Uterus (tissue), 4 donors: ENCODE measurements around the gene CEP89. TPM values are rescaled to one million over a fixed set of nuclear protein-coding genes. Genes with fewer than 3 reads are reported as not detected.
"Not testable (repeated sequence)": the region's sequence is repeated elsewhere in the genome, so short reads cannot be mapped to it uniquely, and the experiment has no call there.

Experiments used
- DNase-seq, 2 donors: peaks; one replicate each; pipeline ENCODE4 v3.0.0-alpha.2; 2019 to 2020
- H3K27ac ChIP-seq, 2 donors: fragments of 200-600 bp; sonication (generic); 1 replicate in 1 of 2; 2 replicates in 1 of 2; pipeline ENCODE4 v1.5.1; 2016 to 2018
- H3K27me3 ChIP-seq, 2 donors: fragments of 200-600 bp; sonication (generic); one replicate each; pipeline ENCODE4 v1.5.1; 2018 to 2019; ENCODE audit warnings: control low read depth in 1 of 2
- H3K36me3 ChIP-seq, 2 donors: fragments of 200-600 bp; sonication (generic); one replicate each; pipeline ENCODE4 v1.5.1; 2019; ENCODE audit warnings: control low read depth in 1 of 2
- H3K4me1 ChIP-seq, 2 donors: fragments of 200-600 bp; sonication (generic); one replicate each; pipeline ENCODE4 v1.5.1; 2018 to 2019; ENCODE audit warnings: control low read depth in 1 of 2
- H3K4me3 ChIP-seq, 2 donors: fragments of 200-600 bp; sonication (generic); 1 replicate in 1 of 2; 2 replicates in 1 of 2; pipeline ENCODE4 v1.5.1; 2018 to 2019; ENCODE audit warnings: mild to moderate bottlenecking in 1 of 2
- H3K9me3 ChIP-seq, 2 donors: fragments of 200-600 bp; sonication (generic); one replicate each; pipeline ENCODE4 v1.5.1; 2019; ENCODE audit warnings: control low read depth in 1 of 2
- CTCF ChIP-seq, 4 experiments: fragments of 200-600 bp in 2 of 4; fragments of 450-650 bp in 2 of 4; sonication (generic) in 2 of 4; IDR thresholded peaks; one replicate each; pipeline ENCODE4 v1.5.1; 2016 to 2019; ENCODE audit warnings: antibody characterized with exemption in 4 of 4, mild to moderate bottlenecking in 2 of 4, moderate library complexity in 1 of 4
- POLR2A ChIP-seq, 2 donors: fragments of 450-650 bp; IDR thresholded peaks; one replicate each; pipeline ENCODE4 v1.6.1; 2016; ENCODE audit warnings: antibody characterized with exemption in 2 of 2, mild to moderate bottlenecking in 1 of 2, moderate library complexity in 1 of 2
- intact Hi-C: fragments of 100-400 bp; cut with DNase I; formaldehyde crosslinking; loops from one replicate; pipeline ENCODE4 v1.15.1; 2023; ENCODE audit warnings: low total_unique reads
- total RNA-seq, 4 donors: library from RNA; depleted of rRNA in 3 of 4; stranded (reverse); fragments of >200 nt in 3 of 4; gene quantifications; one replicate each; pipeline versions ENCODE4 v1.1.0 to v1.2.4, GENCODE V29; 2014 to 2023
- donor health status: DM: yes; HTN: yes; CAD: no.

Gene CEP89
- total RNA-seq, 4 donors from 2014 or later, result 5.1 to 29.2 (median 10.6) TPM

GRCh38 chr19:32890841-32891240, 80.9 kb downstream of the CEP89 start:
- no peaks in the 10 kb centered on the region for H3K4me1 ChIP-seq
- no peak for TF ChIP-seq POLR2A (IDR thresholded peaks at IDR 0.05)
- H3K36me3 ChIP-seq, result peaks cover 0 to 2% of the 10 kb centered on the region in 2 donors
- peaks cover 0 to 24% of the 10 kb centered on the region in 2 donors for H3K9me3 ChIP-seq
- intact Hi-C loops, result no loop called here
- no peak overlapping the region for H3K4me3 ChIP-seq
- DNase-seq, result no peak
- no peak overlapping the region for H3K27ac ChIP-seq
- H3K27me3 ChIP-seq, result no peaks in the 10 kb centered on the region

GRCh38 chr19:32890326-32890725, 81.4 kb downstream of the CEP89 start:
- Histone ChIP-seq H3K27ac (no peak overlapping the region), H3K4me3 (no peak overlapping the region), H3K9me3 (peaks cover 0 to 24% of the 10 kb centered on the region in 2 donors), H3K36me3 (peaks cover 0 to 2% of the 10 kb centered on the region in 2 donors), H3K27me3 (no peaks in the 10 kb centered on the region), H3K4me1 (no peaks in the 10 kb centered on the region)
- no peak for DNase-seq
- intact Hi-C loops, result no loop called here
- no peak for TF ChIP-seq POLR2A (IDR thresholded peaks at IDR 0.05)
- no peak for TF ChIP-seq CTCF (IDR thresholded peaks at IDR 0.05)

- no peak for DNase-seq
- peaks cover 0 to 18% of the 10 kb centered on the region in 2 donors for H3K9me3 ChIP-seq
- intact Hi-C loops, result no loop called here
- no peak overlapping the region for H3K4me3 ChIP-seq
- H3K27ac ChIP-seq, result no peak overlapping the region
- peaks cover 0 to 2% of the 10 kb centered on the region in 2 donors for H3K36me3 ChIP-seq
- no peaks in the 10 kb centered on the region for H3K27me3 ChIP-seq
- TF ChIP-seq POLR2A (IDR thresholded peaks at IDR 0.05) (no peak), CTCF (IDR thresholded peaks at IDR 0.05) (no peak)
- H3K4me1 ChIP-seq, result no peaks in the 10 kb centered on the region
Observed at GRCh38 chr19:32889137-32889934, 82.4 kb downstream of the CEP89 start.

GRCh38 chr19:32887572-32888215, 84.1 kb downstream of the CEP89 start:
- no peak for DNase-seq
- H3K36me3 ChIP-seq, result no peaks in the 10 kb centered on the region
- TF ChIP-seq POLR2A (IDR thresholded peaks at IDR 0.05) (no peak), CTCF (IDR thresholded peaks at IDR 0.05) (no peak)

GRCh38 chr19:32886241-32886640, 85.5 kb downstream of the CEP89 start:
- no peaks in the 10 kb centered on the region for H3K4me1 ChIP-seq
- TF ChIP-seq CTCF (IDR thresholded peaks at IDR 0.05), result no peak
- TF ChIP-seq POLR2A (IDR thresholded peaks at IDR 0.05), result no peak
- H3K27me3 ChIP-seq, result no peaks in the 10 kb centered on the region
- intact Hi-C loops, result no loop called here
- H3K9me3 ChIP-seq, result no peaks in the 10 kb centered on the region
- no peak for DNase-seq
- no peak overlapping the region for H3K27ac ChIP-seq
- no peaks in the 10 kb centered on the region for H3K36me3 ChIP-seq
- H3K4me3 ChIP-seq, result no peak overlapping the region

More at GRCh38 chr19:32887572-32888215, 84.1 kb downstream of the CEP89 start:
- Histone ChIP-seq H3K4me3 (no peak overlapping the region), H3K9me3 (peaks cover 0 to 7% of the 10 kb centered on the region in 2 donors), H3K4me1 (no peaks in the 10 kb centered on the region), H3K27me3 (no peaks in the 10 kb centered on the region), H3K27ac (no peak overlapping the region)
- intact Hi-C loops, result no loop called here

GRCh38 chr19:32885255-32885654, 86.5 kb downstream of the CEP89 start:
- H3K4me1 ChIP-seq, DNase-seq, H3K27me3 ChIP-seq, intact Hi-C loops, H3K27ac ChIP-seq, H3K36me3 ChIP-seq, H3K4me3 ChIP-seq, H3K9me3 ChIP-seq: not testable (repeated sequence)
